Upper lobe of left lung (tissue), 6 donors: ENCODE results near the gene STARD3NL. TPM values are rescaled to one million over a fixed set of nuclear protein-coding genes. Genes with fewer than 3 reads are reported as not detected.

Source experiments
- ATAC-seq, 2 donors: fragments of 200-7000 bp; cut with Tn5 transposase; one replicate each; pipeline ENCODE4 v1.9.1; 2022; ENCODE audit warnings: mild to moderate bottlenecking in 2 of 2, moderate library complexity in 2 of 2; ENCODE audit not compliant: low FRiP score in 2 of 2
- DNase-seq, 2 donors: peaks; one replicate each; pipeline ENCODE4 v3.0.0-alpha.2; 2019 to 2020
- H3K27ac ChIP-seq, 4 donors: fragments of 200-600 bp; sonication (generic); one replicate each; pipeline ENCODE4 v1.5.1; 2016 to 2019
- H3K27me3 ChIP-seq, 4 donors: fragments of 200-600 bp; sonication (generic); one replicate each; pipeline ENCODE4 v1.5.1; 2017 to 2019
- H3K36me3 ChIP-seq, 4 donors: fragments of 200-600 bp; sonication (generic); one replicate each; pipeline ENCODE4 v1.5.1; 2016 to 2019
- H3K4me1 ChIP-seq, 4 donors: fragments of 200-600 bp; sonication (generic); one replicate each; pipeline ENCODE4 v1.5.1; 2018 to 2019
- H3K4me3 ChIP-seq, 4 donors: fragments of 200-600 bp; sonication (generic); one replicate each; pipeline ENCODE4 v1.5.1; 2017 to 2019; ENCODE audit warnings: mild to moderate bottlenecking in 2 of 4, moderate library complexity in 1 of 4
- H3K9me3 ChIP-seq, 4 donors: fragments of 200-600 bp; sonication (generic); one replicate each; pipeline ENCODE4 v1.5.1; 2018 to 2019
- EP300 ChIP-seq, 4 donors: sonication (generic); formaldehyde crosslinking; IDR thresholded peaks; one replicate each; pipeline ENCODE4 v1.5.1; 2017; ENCODE audit warnings: antibody characterized with exemption in 4 of 4, control low read depth in 2 of 4
- POLR2A ChIP-seq, 4 donors: fragments of 450-650 bp; IDR thresholded peaks; one replicate each; pipeline ENCODE4 v1.5.1; 2016 to 2017; ENCODE audit warnings: antibody characterized with exemption in 4 of 4, mild to moderate bottlenecking in 2 of 4
- POLR2AphosphoS5 ChIP-seq, 2 donors: sonication (generic); formaldehyde crosslinking; IDR thresholded peaks; one replicate each; pipeline ENCODE4 v1.5.1; 2017; ENCODE audit warnings: antibody characterized with exemption in 2 of 2
- WGBS, 2 donors: methylation state at CpG; one replicate each; pipeline ENCODE4 v1.1.5; 2017 to 2018; 5-methylcytosine and 5-hydroxymethylcytosine counted together
- total RNA-seq, 6 donors: library from RNA; depleted of rRNA in 4 of 6; stranded (reverse); fragments of >200 nt in 4 of 6; gene quantifications; one replicate each; pipeline versions ENCODE4 v1.1.0 to v1.2.1, GENCODE V29; 2016 to 2021
- TF ChIP-seq, protein P1 (sequence below), 6 experiments: fragments of 450-650 bp in 4 of 6; fragments of 200-600 bp in 2 of 6; sonication (generic) in 2 of 6; IDR thresholded peaks; one replicate each; pipeline ENCODE4 v1.5.1; 2016 to 2019; ENCODE audit warnings: antibody characterized with exemption in 6 of 6
- donor health status: DM: no; HTN: no; CAD: no; lungs with moderate emphysema.
- donor health status: DM: no; HTN: yes; CAD: no; lungs with severe emphysema.

STARD3NL gene, protein sequence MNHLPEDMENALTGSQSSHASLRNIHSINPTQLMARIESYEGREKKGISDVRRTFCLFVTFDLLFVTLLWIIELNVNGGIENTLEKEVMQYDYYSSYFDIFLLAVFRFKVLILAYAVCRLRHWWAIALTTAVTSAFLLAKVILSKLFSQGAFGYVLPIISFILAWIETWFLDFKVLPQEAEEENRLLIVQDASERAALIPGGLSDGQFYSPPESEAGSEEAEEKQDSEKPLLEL
- 10 to 100 TPM; 30.3 to 80.0 (median 51.1) TPM for total RNA-seq

DNA sequence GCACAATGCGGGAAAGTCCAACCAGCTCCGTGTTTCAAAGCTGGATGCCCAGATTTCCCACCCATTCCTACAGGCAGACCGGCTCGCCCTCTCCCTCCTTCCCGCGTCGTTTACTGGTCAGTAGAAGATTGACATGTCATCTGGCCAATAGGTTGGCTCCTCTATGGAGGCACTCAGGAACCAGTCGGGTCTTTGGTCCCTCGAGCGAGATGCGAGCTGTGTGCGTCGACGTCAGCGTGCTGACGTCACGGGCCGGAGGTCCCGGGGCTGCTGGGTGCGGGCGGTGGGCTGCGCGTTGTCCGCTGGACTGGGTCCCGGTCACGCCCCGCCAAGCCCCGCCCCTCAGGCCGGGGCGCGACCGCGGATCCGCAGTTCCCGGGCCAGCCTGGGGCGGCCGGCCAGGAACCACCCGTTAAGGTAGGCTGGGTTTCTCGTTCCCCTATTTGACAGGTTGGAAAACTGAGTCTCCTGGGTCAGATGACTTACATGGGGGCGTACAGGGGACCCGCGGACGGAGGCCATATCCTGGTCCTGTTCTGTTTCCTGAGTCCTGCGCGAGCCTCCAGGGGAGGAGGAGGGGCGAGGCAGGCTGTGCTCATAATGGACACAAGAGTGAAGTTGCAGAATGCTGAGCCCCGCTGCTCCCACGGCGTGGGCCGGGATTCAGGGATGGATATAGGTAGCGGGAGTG is at the start of gene STARD3NL:
Gene STARD3NL (plus strand): TSS at position 242 of the 691 bp plus-strand sequence. CDS start 29,260 bp downstream, outside the sequence.
- H3K4me1 ChIP-seq, result peaks cover 21 to 31% (median 28%) of the 10 kb centered on the region in 4 donors
- H3K27me3 ChIP-seq, result no peaks in the 10 kb centered on the region
- no peaks in the 10 kb centered on the region for H3K36me3 ChIP-seq
- ATAC-seq (peak; percentile 98 to 99), DNase-seq (peak; percentile 98 to 100)
- peak within 1 kb of the TSS; percentile 66 to 79 (median 71) for H3K4me3 ChIP-seq
- TF ChIP-seq POLR2A (IDR thresholded peaks at IDR 0.05) (peak in 3 of 4 donors; percentile 36 to 90 (median 63)), POLR2AphosphoS5 (IDR thresholded peaks at IDR 0.05) (peak; percentile 60 to 78), EP300 (IDR thresholded peaks at IDR 0.05) (peak in 1 of 4 donors; percentile 7)
- TF ChIP-seq, protein P1, sequence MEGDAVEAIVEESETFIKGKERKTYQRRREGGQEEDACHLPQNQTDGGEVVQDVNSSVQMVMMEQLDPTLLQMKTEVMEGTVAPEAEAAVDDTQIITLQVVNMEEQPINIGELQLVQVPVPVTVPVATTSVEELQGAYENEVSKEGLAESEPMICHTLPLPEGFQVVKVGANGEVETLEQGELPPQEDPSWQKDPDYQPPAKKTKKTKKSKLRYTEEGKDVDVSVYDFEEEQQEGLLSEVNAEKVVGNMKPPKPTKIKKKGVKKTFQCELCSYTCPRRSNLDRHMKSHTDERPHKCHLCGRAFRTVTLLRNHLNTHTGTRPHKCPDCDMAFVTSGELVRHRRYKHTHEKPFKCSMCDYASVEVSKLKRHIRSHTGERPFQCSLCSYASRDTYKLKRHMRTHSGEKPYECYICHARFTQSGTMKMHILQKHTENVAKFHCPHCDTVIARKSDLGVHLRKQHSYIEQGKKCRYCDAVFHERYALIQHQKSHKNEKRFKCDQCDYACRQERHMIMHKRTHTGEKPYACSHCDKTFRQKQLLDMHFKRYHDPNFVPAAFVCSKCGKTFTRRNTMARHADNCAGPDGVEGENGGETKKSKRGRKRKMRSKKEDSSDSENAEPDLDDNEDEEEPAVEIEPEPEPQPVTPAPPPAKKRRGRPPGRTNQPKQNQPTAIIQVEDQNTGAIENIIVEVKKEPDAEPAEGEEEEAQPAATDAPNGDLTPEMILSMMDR (IDR thresholded peaks at IDR 0.05), result peak; percentile 12 to 76 (median 42)
- H3K27ac ChIP-seq, result peak within 1 kb of the TSS; percentile 87 to 97 (median 94)
- 1% methylated on average over 31 to 35 of the region's 51 CpGs for WGBS, 2 donors
- H3K9me3 ChIP-seq, result no peaks in the 10 kb centered on the region

DNA sequence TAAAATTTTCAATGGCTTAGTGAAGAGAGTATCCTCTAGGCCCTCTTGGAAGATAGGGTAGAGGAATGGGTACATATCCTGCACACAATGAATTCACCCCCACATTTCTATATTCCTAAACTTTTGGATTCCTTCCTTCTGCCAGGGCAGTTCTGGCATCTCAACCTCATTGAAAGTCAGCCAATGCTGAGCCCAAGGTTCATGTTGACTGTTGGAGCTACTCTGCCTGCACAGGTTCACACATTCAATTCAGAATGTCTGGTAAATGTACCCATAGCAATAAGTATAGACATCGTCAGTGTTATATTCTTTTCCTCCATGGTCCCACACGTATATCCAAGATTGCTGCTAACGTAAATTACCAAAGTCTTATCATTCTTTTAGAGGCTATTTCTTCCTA is 48.9 kb upstream of the STARD3NL start:
- no peak for DNase-seq
- Histone ChIP-seq H3K4me1 (no peaks in the 10 kb centered on the region), H3K27me3 (no peaks in the 10 kb centered on the region), H3K27ac (no peak overlapping the region), H3K9me3 (no peaks in the 10 kb centered on the region), H3K36me3 (no peaks in the 10 kb centered on the region), H3K4me3 (no peak overlapping the region)
- ATAC-seq, result no peak
- TF ChIP-seq, protein P1 (IDR thresholded peaks at IDR 0.05), result no peak
- TF ChIP-seq POLR2AphosphoS5 (IDR thresholded peaks at IDR 0.05) (no peak), POLR2A (IDR thresholded peaks at IDR 0.05) (no peak), EP300 (IDR thresholded peaks at IDR 0.05) (no peak)
- 88 to 92% methylated on average over 3 of the region's 3 CpGs for WGBS, 2 donors

DNA sequence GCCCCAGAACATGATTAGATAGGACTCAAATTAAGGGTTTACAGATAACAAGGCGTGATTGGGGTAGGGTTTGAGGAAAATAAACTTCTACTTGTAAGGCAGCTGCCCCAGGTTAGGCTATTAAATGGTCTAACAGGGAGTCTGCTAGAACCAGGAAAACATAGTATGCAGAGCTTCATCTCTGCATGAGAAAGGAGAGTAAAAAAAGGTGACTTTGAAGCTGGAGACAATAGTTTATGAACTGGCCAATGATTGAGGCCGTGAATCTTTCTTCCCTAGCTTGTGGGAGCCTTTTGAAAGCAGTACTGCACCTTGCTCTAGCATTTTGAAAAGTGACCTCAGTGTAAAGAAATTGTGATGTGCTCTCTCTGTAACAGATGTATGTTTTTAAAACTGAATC is 48.5 kb upstream of the STARD3NL start:
- no peaks in the 10 kb centered on the region for H3K36me3 ChIP-seq
- no peaks in the 10 kb centered on the region for H3K27me3 ChIP-seq
- TF ChIP-seq EP300 (IDR thresholded peaks at IDR 0.05) (no peak), POLR2AphosphoS5 (IDR thresholded peaks at IDR 0.05) (no peak), POLR2A (IDR thresholded peaks at IDR 0.05) (no peak)
- TF ChIP-seq, protein P1 (IDR thresholded peaks at IDR 0.05), result no peak
- ATAC-seq (no peak), DNase-seq (no peak)
- no peak overlapping the region for H3K4me3 ChIP-seq
- H3K4me1 ChIP-seq, result no peaks in the 10 kb centered on the region
- H3K27ac ChIP-seq, result no peak overlapping the region
- H3K9me3 ChIP-seq, result no peaks in the 10 kb centered on the region
- 82 to 89% methylated on average over 2 of the region's 2 CpGs for WGBS, 2 donors

DNA sequence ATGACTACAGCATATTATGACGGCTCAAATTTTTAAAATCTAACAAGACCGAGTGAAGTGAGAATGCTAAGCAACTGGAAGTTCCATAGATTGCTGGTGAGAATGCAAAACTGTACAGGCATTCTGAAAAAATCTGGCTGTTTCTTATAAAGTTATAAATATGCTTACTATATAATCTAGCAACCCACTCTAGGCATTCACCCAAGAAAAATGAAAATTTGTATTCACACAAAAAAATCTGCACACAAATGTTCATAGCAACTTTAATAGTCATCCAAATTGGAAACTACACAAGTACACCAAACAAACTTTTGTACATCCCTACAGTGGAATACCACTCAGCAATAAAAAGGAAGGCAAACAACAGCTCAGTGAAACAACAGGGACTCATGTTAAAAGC is 39.9 kb upstream of the STARD3NL start:
- no peak overlapping the region for H3K27ac ChIP-seq
- TF ChIP-seq EP300 (IDR thresholded peaks at IDR 0.05) (no peak), POLR2AphosphoS5 (IDR thresholded peaks at IDR 0.05) (no peak), POLR2A (IDR thresholded peaks at IDR 0.05) (no peak)
- TF ChIP-seq, protein P1 (IDR thresholded peaks at IDR 0.05), result no peak
- H3K36me3 ChIP-seq, result no peaks in the 10 kb centered on the region
- H3K4me1 ChIP-seq, result no peaks in the 10 kb centered on the region
- H3K4me3 ChIP-seq, result no peak overlapping the region
- 97 to 98% methylated on average over 2 of the region's 2 CpGs for WGBS, 2 donors
- no peaks in the 10 kb centered on the region for H3K27me3 ChIP-seq
- DNase-seq, result no peak
- no peak for ATAC-seq
- no peaks in the 10 kb centered on the region for H3K9me3 ChIP-seq
